Activated CD4-positive, alpha-beta T cell treated with anti-CD3 and anti-CD28 coated beads for 48 hours (primary cell): ENCODE data around the gene OR4C45.
A peak's percentile ranks its signal among the peaks of the same experiment; 100 is the strongest.
"Not testable (repeated sequence)": the region's sequence is repeated elsewhere in the genome, so short reads cannot be mapped to it uniquely, and the experiment has no call there.

Experiments used
- DNase-seq: peaks from one replicate; pipeline ENCODE4 v3.0.0-alpha.2; 2020

OR4C45 gene

GRCh38 chr11:50032574-50032973 lies at the start of gene OR4C45:
Gene OR4C45 (plus strand): TSS chr11:50032874.
- DNase-seq, result no peak

GRCh38 chr11:49995565-49995964 lies 37.1 kb upstream of the OR4C45 start:
- peak; percentile 56 for DNase-seq

- no peak for DNase-seq
Measured at GRCh38 chr11:50030193-50030592, 2.5 kb upstream of the OR4C45 start.

- DNase-seq, result not testable (repeated sequence)
Measured at GRCh38 chr11:50036239-50036638, 3.6 kb downstream of the OR4C45 start.

GRCh38 chr11:50037251-50037650 lies 4.6 kb downstream of the OR4C45 start:
- DNase-seq, result no peak

GRCh38 chr11:50044647-50045046 lies 12.0 kb downstream of the OR4C45 start:
- no peak for DNase-seq

GRCh38 chr11:50063056-50063455 lies 30.4 kb downstream of the OR4C45 start:
- DNase-seq, result not testable (repeated sequence)

- DNase-seq, result no peak
Measured at GRCh38 chr11:50070389-50070788, 37.7 kb downstream of the OR4C45 start.

- no peak for DNase-seq
Measured at GRCh38 chr11:50071584-50072225, 39.0 kb downstream of the OR4C45 start.

GRCh38 chr11:50072226-50073112 lies 39.8 kb downstream of the OR4C45 start:
- no peak for DNase-seq

GRCh38 chr11:50073113-50074105 lies 40.7 kb downstream of the OR4C45 start:
- DNase-seq, result no peak

- no peak for DNase-seq
Measured at GRCh38 chr11:50074161-50074560, 41.5 kb downstream of the OR4C45 start.

- DNase-seq, result no peak
Measured at GRCh38 chr11:50075856-50076255, 43.2 kb downstream of the OR4C45 start.

- no peak for DNase-seq
Measured at GRCh38 chr11:50077526-50077925, 44.9 kb downstream of the OR4C45 start.

GRCh38 chr11:50078001-50078400 lies 45.3 kb downstream of the OR4C45 start:
- no peak for DNase-seq

- not testable (repeated sequence) for DNase-seq
Measured at GRCh38 chr11:50078946-50079345, 46.3 kb downstream of the OR4C45 start.

GRCh38 chr11:50080256-50080655 lies 47.6 kb downstream of the OR4C45 start:
- DNase-seq, result no peak
